ENCODE data around the gene TNFRSF6B. TPM values are rescaled to one million over a fixed set of nuclear protein-coding genes. Genes with fewer than 3 reads are reported as not detected.

TNFRSF6B gene
- total RNA-seq, 2 experiments from 2014 or later = not detected

DNA sequence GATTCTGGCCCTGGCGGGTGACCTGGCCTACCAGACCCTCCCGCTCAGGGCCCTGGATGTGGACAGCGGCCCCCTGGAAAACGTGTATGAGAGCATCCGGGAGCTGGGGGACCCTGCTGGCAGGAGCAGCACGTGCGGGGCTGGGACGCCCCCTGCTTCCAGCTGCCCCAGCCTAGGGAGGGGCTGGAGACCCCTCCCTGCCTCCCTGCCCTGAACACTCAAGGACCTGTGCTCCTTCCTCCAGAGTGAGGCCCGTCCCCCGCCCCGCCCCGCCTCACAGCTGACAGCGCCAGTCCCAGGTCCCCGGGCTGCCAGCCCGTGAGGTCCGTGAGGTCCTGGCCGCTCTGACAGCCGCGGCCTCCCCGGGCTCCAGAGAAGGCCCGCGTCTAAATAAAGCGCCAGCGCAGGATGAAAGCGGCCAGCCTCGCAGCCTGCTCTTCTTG lies 42.3 kb downstream of the TNFRSF6B start:
- CTCF ChIA-PET = interaction anchor here (0.9 to 5.2 kb wide), 3 partner anchors 32 to 201 kb away, joined by 3 to 26 read pairs (median 5); partner anchors contain the start of genes ARFRP1, PTK6 and ZGPAT
- Mint-ChIP-seq H3K4me3 (peak overlapping the region; percentile 35), H3K36me3 (peaks cover 9% of the 10 kb centered on the region), H3K9me3 (no peaks in the 10 kb centered on the region), H3K27me3 (no peaks in the 10 kb centered on the region), H3K4me1 (ENCODE audit: low read depth) (peaks cover 19% of the 10 kb centered on the region), H3K27ac (no peak overlapping the region)
- POLR2A ChIA-PET = interaction anchor here (0.7 to 5.1 kb wide), 4 partner anchors 16 to 97 kb away, joined by 3 to 30 read pairs (median 4); partner anchors contain the start of genes ARFRP1 and ZGPAT
- peak; percentile 65 for DNase-seq
- intact Hi-C loops (cut with micrococcal nuclease) = loop anchor here (5.0 to 10.0 kb wide), 3 partner anchors 81 to 236 kb away; partner anchors contain the start of genes RTEL1 and SAMD10

DNA sequence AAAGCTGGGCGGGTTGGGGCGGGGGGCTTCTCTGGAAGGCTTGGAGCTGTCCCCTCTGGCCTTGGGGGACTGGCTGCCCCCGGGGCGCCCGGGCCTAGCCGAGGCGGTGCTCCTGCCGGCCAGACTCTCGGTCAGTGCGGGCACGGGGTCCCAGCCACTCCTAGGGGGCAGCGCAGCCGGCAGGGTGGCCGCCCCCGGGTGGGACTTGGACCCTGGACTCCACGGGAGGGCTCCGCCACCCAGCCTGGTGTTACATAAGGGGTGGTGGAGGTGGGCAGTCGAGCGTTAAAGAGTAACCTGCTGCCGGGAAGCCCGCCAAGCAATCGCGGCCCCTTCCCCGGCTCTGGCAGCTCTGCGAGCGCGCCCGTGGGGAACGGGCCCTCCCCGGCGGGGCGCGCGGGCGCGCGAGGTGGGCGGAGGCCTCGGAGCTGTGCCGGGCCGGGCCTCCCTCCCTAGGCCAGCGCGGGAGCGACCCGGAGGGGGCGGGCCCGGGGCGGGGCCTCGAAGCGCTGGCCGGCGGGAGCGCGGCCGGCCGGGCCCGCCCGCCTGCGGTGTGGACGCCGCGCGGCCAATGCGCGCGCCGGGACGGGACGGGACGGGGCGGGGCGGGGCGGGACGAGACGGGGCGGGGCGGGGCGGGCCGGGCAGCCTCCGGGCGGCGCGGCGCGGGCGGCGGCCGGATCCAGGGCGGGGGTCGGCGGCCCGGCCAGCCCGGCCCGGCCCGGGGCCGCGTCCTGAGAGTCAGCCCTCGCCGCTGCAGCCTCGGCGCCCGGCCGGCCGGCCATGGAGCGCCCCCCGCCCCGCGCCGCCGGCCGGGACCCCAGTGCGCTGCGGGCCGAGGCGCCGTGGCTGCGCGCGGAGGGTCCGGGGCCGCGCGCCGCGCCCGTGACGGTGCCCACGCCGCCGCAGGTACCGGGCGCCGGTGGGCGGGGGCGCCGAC lies 42.9 kb downstream of the TNFRSF6B start, which contains the start of gene SLC2A4RG:
TSS of gene SLC2A4RG (plus strand) at position 647 of the 940 bp plus-strand sequence. CDS start at position 784, 137 bp downstream.
- H3K36me3 Mint-ChIP-seq = peaks cover 5% of the 10 kb centered on the region
- H3K27ac Mint-ChIP-seq = no peak within 1 kb of the TSS
- DNase-seq = peak; percentile 74
- intact Hi-C loops (cut with micrococcal nuclease) = loop anchor here (1.0 to 10.0 kb wide), 4 partner anchors 32 to 235 kb away; partner anchors contain the start of genes ARFRP1, RTEL1 and SAMD10
- CTCF ChIA-PET = interaction anchor here (0.9 to 5.2 kb wide), 2 partner anchors 32 to 202 kb away, joined by 3 to 26 read pairs; partner anchors contain the start of genes ARFRP1, PTK6 and ZGPAT
- H3K27me3 Mint-ChIP-seq = no peaks in the 10 kb centered on the region
- peak within 1 kb of the TSS; percentile 64 for H3K4me3 Mint-ChIP-seq
- peaks cover 19% of the 10 kb centered on the region for H3K4me1 Mint-ChIP-seq (ENCODE audit: low read depth)
- no peaks in the 10 kb centered on the region for H3K9me3 Mint-ChIP-seq
- POLR2A ChIA-PET = interaction anchor here (0.8 to 5.1 kb wide), 3 partner anchors 31 to 98 kb away, joined by 3 to 30 read pairs (median 5); partner anchors contain the start of genes ARFRP1 and ZGPAT

DNA sequence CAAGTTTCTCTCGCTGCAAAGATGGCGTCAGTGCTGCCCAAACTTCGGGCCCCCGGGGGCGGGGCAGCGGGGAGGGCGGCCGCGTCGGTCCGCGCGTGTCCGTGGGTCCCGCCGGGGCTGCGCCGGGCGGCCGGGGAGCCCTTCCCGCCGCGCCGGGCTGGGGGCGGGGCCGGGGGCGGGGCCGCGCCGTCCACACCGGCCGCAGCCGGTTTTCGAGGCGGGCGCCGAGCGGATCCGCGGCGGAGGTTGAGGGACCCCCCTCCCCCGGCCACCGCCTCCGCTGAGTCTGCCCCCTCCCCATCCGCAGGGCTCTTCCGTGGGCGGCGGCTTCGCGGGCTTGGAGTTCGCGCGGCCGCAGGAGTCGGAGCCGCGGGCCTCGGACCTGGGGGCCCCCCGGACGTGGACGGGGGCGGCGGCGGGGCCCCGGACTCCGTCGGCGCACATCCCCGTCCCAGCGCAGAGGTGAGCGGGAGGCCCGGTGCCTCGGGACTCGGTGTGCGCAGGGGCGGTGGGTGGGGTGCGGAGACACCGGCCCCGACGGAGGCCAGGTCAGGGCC lies 43.7 kb downstream of the TNFRSF6B start:
- DNase-seq = peak; percentile 59
- intact Hi-C loops (cut with micrococcal nuclease) = loop anchor here (1.0 kb wide), 1 partner anchor 33 kb away; the partner anchor contains the start of gene ARFRP1
- H3K27me3 Mint-ChIP-seq = no peaks in the 10 kb centered on the region
- H3K4me3 Mint-ChIP-seq = peak overlapping the region; percentile 64
- POLR2A ChIA-PET = interaction anchor here (0.9 to 2.4 kb wide), 3 partner anchors 11 to 42 kb away, joined by 5 to 10 read pairs (median 5); no protein-coding TSS in a partner anchor
- H3K36me3 Mint-ChIP-seq = peaks cover 5% of the 10 kb centered on the region
- no peak overlapping the region for H3K27ac Mint-ChIP-seq
- H3K4me1 Mint-ChIP-seq (ENCODE audit: low read depth) = peaks cover 19% of the 10 kb centered on the region
- H3K9me3 Mint-ChIP-seq = no peaks in the 10 kb centered on the region
- CTCF ChIA-PET = interaction anchor here (0.9 to 1.5 kb wide), 3 partner anchors 10 to 33 kb away, joined by 4 to 14 read pairs (median 4); partner anchors contain the start of genes ARFRP1 and ZGPAT

DNA sequence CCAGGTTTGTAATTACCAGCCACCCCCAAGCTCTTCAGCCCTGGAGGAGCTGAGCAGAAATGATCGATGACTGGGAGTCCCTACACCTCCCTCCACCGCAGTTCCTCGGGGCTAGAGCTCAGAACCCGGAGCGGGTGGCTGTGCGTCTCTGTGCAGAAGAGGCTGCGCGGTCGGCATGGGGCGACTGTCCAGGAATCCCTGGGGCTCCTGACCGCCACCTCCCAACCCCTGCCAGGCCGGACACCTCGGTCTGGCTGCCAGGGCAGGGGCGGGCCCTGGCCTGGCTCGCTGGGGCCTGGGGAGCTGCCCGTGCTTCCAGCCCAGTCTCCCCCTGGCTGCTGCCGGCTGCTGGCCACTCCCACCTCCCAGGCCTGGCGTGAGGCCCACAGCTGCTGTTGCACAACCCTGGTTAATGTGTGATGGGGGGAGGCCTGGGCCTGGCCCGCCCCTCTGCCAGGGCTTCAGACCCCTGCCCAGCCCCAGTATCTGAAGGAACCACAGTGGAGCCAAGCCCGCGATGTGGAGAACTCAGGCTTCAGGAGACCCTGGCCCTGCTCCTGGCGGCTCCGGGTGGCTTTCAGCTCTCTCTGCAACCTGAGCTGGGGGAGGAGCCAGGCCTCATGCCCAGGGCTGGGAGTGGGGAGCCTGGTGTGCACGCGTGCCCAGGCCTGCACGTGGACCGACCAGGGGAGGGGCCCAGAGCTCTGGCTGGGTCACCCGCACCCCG lies 44.3 kb downstream of the TNFRSF6B start:
- intact Hi-C loops (cut with micrococcal nuclease) = loop anchor here (1.0 kb wide), 1 partner anchor 33 kb away; the partner anchor contains the start of gene ARFRP1
- Mint-ChIP-seq H3K36me3 (peaks cover 5% of the 10 kb centered on the region), H3K9me3 (no peaks in the 10 kb centered on the region), H3K4me3 (peak overlapping the region; percentile 64), H3K4me1 (ENCODE audit: low read depth) (peaks cover 18% of the 10 kb centered on the region), H3K27ac (no peak overlapping the region), H3K27me3 (no peaks in the 10 kb centered on the region)
- POLR2A ChIA-PET = interaction anchor here (0.9 to 2.4 kb wide), 4 partner anchors 10 to 42 kb away, joined by 5 to 10 read pairs (median 5); partner anchors contain the start of genes ARFRP1 and ZGPAT
- DNase-seq = peak; percentile 55
- CTCF ChIA-PET = interaction anchor here (0.5 to 1.5 kb wide), 4 partner anchors 10 to 79 kb away, joined by 3 to 14 read pairs (median 4); partner anchors contain the start of genes ARFRP1 and ZGPAT

DNA sequence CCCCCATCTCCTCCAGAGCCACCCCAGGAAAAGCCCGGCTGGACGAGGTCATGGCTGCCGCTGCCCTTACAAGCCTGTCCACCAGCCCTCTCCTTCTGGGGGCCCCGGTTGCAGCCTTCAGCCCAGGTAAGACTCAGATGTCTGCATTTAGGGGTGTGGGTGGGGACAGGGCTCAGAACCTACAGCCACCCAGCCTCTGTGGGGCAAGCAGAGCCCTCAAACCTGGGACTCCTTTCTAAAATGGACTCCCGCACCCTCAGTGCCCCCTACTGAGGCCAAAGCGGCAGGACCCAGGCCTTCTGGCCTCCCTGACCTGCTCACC lies 44.9 kb downstream of the TNFRSF6B start:
- Mint-ChIP-seq H3K36me3 (peaks cover 2% of the 10 kb centered on the region), H3K9me3 (no peaks in the 10 kb centered on the region), H3K4me3 (no peak overlapping the region), H3K27ac (no peak overlapping the region), H3K4me1 (ENCODE audit: low read depth) (peaks cover 13% of the 10 kb centered on the region), H3K27me3 (no peaks in the 10 kb centered on the region)
- ChIA-PET CTCF (interaction anchor here (0.5 to 1.5 kb wide), 2 partner anchors 34 to 80 kb away, joined by 3 to 14 read pairs; partner anchors contain the start of genes ARFRP1 and ZGPAT), POLR2A (interaction anchor here (1.0 to 2.4 kb wide), 3 partner anchors 10 to 43 kb away, joined by 5 to 10 read pairs (median 5); partner anchors contain the start of genes ARFRP1 and ZGPAT)
- intact Hi-C loops (cut with micrococcal nuclease) = no loop called here
- no peak for DNase-seq

DNA sequence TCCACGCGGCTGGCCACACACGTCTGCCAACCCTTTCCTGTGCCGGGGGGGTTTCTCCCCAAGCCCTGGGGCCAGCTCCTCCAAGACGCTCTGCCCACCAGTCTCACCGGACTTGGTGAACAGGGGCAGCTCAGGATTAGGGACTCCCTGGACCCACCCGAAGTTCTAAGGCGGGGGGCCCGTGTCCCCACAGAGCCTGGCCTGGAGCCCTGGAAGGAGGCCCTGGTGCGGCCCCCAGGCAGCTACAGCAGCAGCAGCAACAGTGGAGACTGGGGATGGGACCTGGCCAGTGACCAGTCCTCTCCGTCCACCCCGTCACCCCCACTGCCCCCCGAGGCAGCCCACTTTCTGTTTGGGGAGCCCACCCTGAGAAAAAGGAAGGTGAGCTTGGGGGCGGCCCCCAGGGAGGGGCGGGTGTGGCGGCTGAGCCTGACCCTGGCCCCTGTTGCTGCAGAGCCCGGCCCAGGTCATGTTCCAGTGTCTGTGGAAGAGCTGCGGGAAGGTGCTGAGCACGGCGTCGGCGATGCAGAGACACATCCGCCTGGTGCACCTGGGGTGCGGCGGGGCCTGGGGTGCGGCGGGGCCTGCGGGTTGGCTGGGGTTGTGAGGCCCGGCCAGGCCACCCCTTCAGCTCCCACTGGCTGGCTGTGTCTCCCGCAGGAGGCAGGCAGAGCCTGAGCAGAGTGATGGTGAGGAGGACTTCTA lies 45.4 kb downstream of the TNFRSF6B start:
- intact Hi-C loops (cut with micrococcal nuclease) = no loop called here
- no peak overlapping the region for H3K27ac Mint-ChIP-seq
- ChIA-PET POLR2A (interaction anchor here (1.0 to 2.4 kb wide), 3 partner anchors 9 to 43 kb away, joined by 5 to 10 read pairs (median 5); partner anchors contain the start of genes ARFRP1 and ZGPAT), CTCF (interaction anchor here (1.5 to 1.8 kb wide), 2 partner anchors 34 to 35 kb away, joined by 5 to 14 read pairs; partner anchors contain the start of genes ARFRP1 and ZGPAT)
- H3K4me3 Mint-ChIP-seq = no peak overlapping the region
- H3K27me3 Mint-ChIP-seq = no peaks in the 10 kb centered on the region
- DNase-seq = no peak
- peaks cover 8% of the 10 kb centered on the region for H3K4me1 Mint-ChIP-seq (ENCODE audit: low read depth)
- H3K9me3 Mint-ChIP-seq = no peaks in the 10 kb centered on the region
- H3K36me3 Mint-ChIP-seq = peaks cover 2% of the 10 kb centered on the region

DNA sequence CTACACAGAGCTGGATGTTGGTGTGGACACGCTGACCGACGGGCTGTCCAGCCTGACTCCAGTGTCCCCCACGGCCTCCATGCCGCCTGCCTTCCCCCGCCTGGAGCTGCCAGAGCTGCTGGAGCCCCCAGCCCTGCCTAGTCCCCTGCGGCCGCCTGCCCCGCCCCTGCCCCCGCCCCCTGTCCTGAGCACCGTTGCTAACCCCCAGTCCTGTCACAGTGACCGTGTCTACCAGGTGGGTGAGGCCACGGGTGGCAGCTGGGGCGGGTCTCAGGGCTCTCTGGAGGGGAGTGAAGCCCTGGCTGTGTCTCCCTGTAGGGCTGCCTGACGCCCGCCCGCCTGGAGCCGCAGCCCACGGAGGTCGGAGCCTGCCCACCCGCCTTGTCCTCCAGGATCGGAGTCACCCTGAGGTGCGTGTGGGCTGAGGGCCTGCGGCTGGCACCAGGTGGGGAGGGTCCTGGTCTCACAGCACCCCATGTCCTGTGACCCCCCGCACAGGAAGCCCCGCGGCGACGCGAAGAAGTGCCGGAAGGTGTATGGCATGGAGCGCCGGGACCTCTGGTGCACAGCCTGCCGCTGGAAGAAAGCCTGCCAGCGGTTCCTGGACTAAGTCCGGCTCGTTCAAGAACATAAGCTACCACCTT lies 46.1 kb downstream of the TNFRSF6B start:
- no peaks in the 10 kb centered on the region for H3K27me3 Mint-ChIP-seq
- ChIA-PET POLR2A (interaction anchor here (0.8 to 2.4 kb wide), 2 partner anchors 35 to 44 kb away, joined by 3 to 10 read pairs; partner anchors contain the start of genes ARFRP1 and ZGPAT), CTCF (interaction anchor here (1.8 kb wide), 1 partner anchor 35 kb away, joined by 5 read pairs; the partner anchor contains the start of genes ARFRP1 and ZGPAT)
- peaks cover 2% of the 10 kb centered on the region for H3K36me3 Mint-ChIP-seq
- no peak for DNase-seq
- intact Hi-C loops (cut with micrococcal nuclease) = no loop called here
- H3K9me3 Mint-ChIP-seq = no peaks in the 10 kb centered on the region
- H3K4me3 Mint-ChIP-seq = no peak overlapping the region
- H3K4me1 Mint-ChIP-seq (ENCODE audit: low read depth) = peaks cover 4% of the 10 kb centered on the region
- H3K27ac Mint-ChIP-seq = no peak overlapping the region

DNA sequence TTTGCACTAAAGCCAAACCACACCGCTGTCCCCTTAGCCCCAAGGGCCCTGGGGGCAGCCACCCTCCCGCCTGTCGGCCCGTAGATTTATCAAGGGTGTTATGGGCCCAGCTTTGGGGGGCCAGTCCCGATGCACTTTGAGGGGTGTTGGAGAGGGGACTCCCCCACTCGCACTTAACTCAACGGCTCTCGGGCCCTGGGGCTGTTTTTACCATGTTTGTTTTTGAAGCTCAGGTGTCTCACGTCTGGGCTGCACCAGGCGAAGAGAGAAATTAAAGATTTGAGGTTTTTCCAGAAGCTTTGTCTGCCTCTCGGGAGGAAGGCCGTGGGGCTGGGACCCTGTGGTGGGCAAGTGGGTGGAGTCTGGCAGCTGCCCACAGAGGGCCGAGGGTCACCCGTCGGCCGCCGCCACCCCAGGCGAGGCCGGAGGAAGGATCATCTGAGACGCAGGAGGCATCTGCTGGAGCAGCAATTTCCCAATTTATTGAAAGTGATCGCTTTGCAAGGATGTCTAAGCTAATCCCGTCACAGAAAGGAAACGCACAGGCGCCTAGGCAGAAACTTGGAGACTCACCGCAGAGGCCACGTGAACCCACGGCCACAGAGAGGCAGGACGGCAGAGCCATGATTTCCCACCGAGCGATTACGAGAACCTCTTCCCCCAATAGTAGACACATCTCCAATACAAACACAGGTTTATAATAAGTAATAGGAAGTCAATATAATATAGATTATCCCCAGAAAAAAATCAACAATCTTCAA lies 46.9 kb downstream of the TNFRSF6B start:
- Mint-ChIP-seq H3K36me3 (peaks cover 2% of the 10 kb centered on the region), H3K9me3 (no peaks in the 10 kb centered on the region), H3K27ac (no peak overlapping the region), H3K27me3 (no peaks in the 10 kb centered on the region), H3K4me3 (no peak overlapping the region), H3K4me1 (ENCODE audit: low read depth) (peaks cover 2% of the 10 kb centered on the region)
- ChIA-PET CTCF (interaction anchor here (1.8 kb wide), 1 partner anchor 36 kb away, joined by 5 read pairs; the partner anchor contains the start of genes ARFRP1 and ZGPAT), POLR2A (interaction anchor here (0.8 kb wide), 1 partner anchor 36 kb away, joined by 3 read pairs; the partner anchor contains the start of genes ARFRP1 and ZGPAT)
- DNase-seq = no peak
- intact Hi-C loops (cut with micrococcal nuclease) = no loop called here

DNA sequence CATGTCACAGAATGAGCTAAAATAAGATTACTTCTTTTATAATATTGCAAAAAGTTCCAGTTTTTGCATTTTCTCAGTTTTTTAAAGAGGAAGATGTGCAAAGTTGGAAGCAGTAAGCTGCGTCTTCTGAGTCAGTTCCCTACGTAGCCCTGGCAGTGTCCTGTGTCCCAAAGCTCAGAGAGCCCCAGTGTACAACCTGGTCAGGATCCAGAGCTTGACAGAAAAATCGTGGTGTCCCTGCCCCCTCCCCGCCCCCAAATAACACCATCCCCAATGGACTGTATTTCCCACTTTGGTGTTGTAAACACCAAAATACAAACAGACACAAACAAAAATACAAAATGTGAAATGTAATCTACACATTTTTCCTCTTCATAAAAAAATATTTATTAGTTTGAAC lies 47.7 kb downstream of the TNFRSF6B start:
- H3K4me3 Mint-ChIP-seq = no peak overlapping the region
- H3K36me3 Mint-ChIP-seq = peaks cover 2% of the 10 kb centered on the region
- no peaks in the 10 kb centered on the region for H3K4me1 Mint-ChIP-seq (ENCODE audit: low read depth)
- no peaks in the 10 kb centered on the region for H3K9me3 Mint-ChIP-seq
- DNase-seq = no peak
- ChIA-PET POLR2A (no interaction called here), CTCF (interaction anchor here (0.7 kb wide), 1 partner anchor 224 kb away, joined by 3 read pairs; the partner anchor contains the start of gene PPDPF)
- no peak overlapping the region for H3K27ac Mint-ChIP-seq
- H3K27me3 Mint-ChIP-seq = no peaks in the 10 kb centered on the region
- intact Hi-C loops (cut with micrococcal nuclease) = no loop called here
